BE2C (cell line): ENCODE data around the gene CCL28.

Experiments used
- DNase-seq: peaks from one replicate; pipeline ENCODE4 v3.0.0-alpha.2; 2020
- H3K27me3 ChIP-seq: fragments of 250-450 bp; sonication (Bioruptor Pico); 2 replicates; pipeline ENCODE4 v1.5.1; 2020; ENCODE audit warnings: mild to moderate bottlenecking
- H3K36me3 ChIP-seq: fragments of 250-450 bp; sonication (Bioruptor Pico); 2 replicates; pipeline ENCODE4 v1.5.1; 2020; ENCODE audit warnings: mild to moderate bottlenecking
- H3K4me1 ChIP-seq: fragments of 250-450 bp; sonication (Bioruptor Pico); 2 replicates; pipeline ENCODE4 v1.5.1; 2020
- H3K4me3 ChIP-seq: 2 replicates; pipeline ENCODE4 v1.5.1; 2011; ENCODE audit warnings: low read depth, low read length
- H3K9me3 ChIP-seq: fragments of 250-450 bp; sonication (Bioruptor Pico); 2 replicates; pipeline ENCODE4 v1.5.1; 2020
- TF ChIP-seq, protein P1 (sequence below): IDR thresholded peaks from 2 replicates; pipeline ENCODE4 v1.5.1; 2012; ENCODE audit warnings: mild to moderate bottlenecking, low read depth, low read length

CCL28 gene

GRCh38 chr5:43338862-43339261 is 73.3 kb downstream of the CCL28 start:
- no peaks in the 10 kb centered on the region for H3K9me3 ChIP-seq
- no peaks in the 10 kb centered on the region for H3K36me3 ChIP-seq
- no peak overlapping the region for H3K4me3 ChIP-seq
- TF ChIP-seq, protein P1, sequence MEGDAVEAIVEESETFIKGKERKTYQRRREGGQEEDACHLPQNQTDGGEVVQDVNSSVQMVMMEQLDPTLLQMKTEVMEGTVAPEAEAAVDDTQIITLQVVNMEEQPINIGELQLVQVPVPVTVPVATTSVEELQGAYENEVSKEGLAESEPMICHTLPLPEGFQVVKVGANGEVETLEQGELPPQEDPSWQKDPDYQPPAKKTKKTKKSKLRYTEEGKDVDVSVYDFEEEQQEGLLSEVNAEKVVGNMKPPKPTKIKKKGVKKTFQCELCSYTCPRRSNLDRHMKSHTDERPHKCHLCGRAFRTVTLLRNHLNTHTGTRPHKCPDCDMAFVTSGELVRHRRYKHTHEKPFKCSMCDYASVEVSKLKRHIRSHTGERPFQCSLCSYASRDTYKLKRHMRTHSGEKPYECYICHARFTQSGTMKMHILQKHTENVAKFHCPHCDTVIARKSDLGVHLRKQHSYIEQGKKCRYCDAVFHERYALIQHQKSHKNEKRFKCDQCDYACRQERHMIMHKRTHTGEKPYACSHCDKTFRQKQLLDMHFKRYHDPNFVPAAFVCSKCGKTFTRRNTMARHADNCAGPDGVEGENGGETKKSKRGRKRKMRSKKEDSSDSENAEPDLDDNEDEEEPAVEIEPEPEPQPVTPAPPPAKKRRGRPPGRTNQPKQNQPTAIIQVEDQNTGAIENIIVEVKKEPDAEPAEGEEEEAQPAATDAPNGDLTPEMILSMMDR, result no peak
- no peak for DNase-seq
- no peaks in the 10 kb centered on the region for H3K4me1 ChIP-seq
- no peaks in the 10 kb centered on the region for H3K27me3 ChIP-seq

DNA sequence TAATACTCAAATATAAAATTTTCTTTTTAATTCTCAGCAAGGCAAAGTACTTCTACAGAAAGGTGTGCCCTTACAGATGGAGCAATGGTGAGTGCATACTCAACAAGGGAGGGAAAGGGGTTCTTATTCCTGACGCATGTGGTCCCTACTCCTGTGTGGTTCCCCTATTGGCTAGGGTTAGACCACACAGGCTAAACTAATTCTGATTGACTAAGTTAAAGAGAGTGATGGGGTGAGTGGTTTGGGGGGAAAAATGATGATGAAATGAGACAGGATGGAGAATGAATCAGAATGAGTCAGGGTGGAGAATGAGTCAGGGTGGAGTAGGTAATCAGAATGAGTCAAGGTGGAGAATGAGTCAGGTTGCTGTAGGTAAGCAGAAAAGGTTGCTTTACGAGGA is 76.0 kb downstream of the CCL28 start:
- Histone ChIP-seq H3K4me1 (no peaks in the 10 kb centered on the region), H3K36me3 (no peaks in the 10 kb centered on the region), H3K27me3 (peaks cover 12% of the 10 kb centered on the region), H3K4me3 (no peak overlapping the region), H3K9me3 (no peaks in the 10 kb centered on the region; the same call in 1 of the 2 replicates)
- DNase-seq, result no peak
- TF ChIP-seq, protein P1, result no peak

DNA sequence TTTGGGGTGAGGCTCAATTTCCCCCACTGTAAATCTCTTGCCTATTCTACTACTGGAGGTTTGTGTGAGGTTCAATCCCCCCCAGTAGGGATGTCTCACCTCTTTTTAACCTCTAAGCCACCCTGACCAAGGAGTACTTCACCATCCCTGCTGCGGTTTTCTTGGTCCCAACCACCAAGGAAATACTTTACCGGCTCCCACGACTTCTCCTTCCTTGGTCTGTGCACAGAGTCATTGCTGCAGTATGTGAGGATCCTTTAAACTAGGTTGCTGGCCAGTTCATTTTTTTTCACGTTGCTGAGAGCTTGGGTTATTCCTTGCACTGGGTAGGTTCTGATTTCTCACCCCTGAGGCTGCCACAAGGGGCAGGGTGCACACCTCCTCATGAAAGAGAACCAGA is 76.5 kb downstream of the CCL28 start:
- Histone ChIP-seq H3K4me1 (no peaks in the 10 kb centered on the region), H3K36me3 (no peaks in the 10 kb centered on the region), H3K9me3 (no peaks in the 10 kb centered on the region; the same call in 1 of the 2 replicates), H3K4me3 (no peak overlapping the region), H3K27me3 (peaks cover 15% of the 10 kb centered on the region)
- TF ChIP-seq, protein P1, result no peak
- no peak for DNase-seq

- Histone ChIP-seq H3K36me3 (no peaks in the 10 kb centered on the region), H3K4me1 (no peaks in the 10 kb centered on the region), H3K4me3 (no peak overlapping the region), H3K9me3 (peaks cover 6% of the 10 kb centered on the region), H3K27me3 (peaks cover 15% of the 10 kb centered on the region)
- TF ChIP-seq, protein P1, result no peak
- no peak for DNase-seq
These were observed 79.8 kb downstream of the CCL28 start for GRCh38 chr5:43332401-43332800.
